Right atrium auricular region (tissue), 2 donors: ENCODE results near the gene MBD3L4. TPM values are rescaled to one million over a fixed set of nuclear protein-coding genes. Genes with fewer than 3 reads are reported as not detected.

Experiments used
- DNase-seq: peaks from one replicate; pipeline ENCODE4 v3.0.0-alpha.2; 2019; ENCODE audit warnings: low spot score
- H3K27ac ChIP-seq, 2 donors: fragments of 200-600 bp; sonication (generic); 1 replicate in 1 of 2; 2 replicates in 1 of 2; pipeline ENCODE4 v1.5.1; 2016 to 2019
- H3K27me3 ChIP-seq, 2 donors: fragments of 200-600 bp; sonication (generic); one replicate each; pipeline versions ENCODE4 v1.5.1 to v1.6.0; 2017 to 2019
- H3K36me3 ChIP-seq: fragments of 200-600 bp; sonication (generic); one replicate; pipeline ENCODE4 v1.5.1; 2016
- H3K4me1 ChIP-seq, 2 donors: fragments of 200-600 bp; sonication (generic); one replicate each; pipeline versions ENCODE4 v1.5.1 to v1.6.0; 2017 to 2019
- H3K4me3 ChIP-seq, 2 donors: fragments of 200-600 bp; sonication (generic); 1 replicate in 1 of 2; 2 replicates in 1 of 2; pipeline ENCODE4 v1.5.1; 2017 to 2019; ENCODE audit warnings: mild to moderate bottlenecking in 1 of 2, moderate library complexity in 1 of 2
- H3K9me3 ChIP-seq, 2 donors: fragments of 200-600 bp; sonication (generic); one replicate each; pipeline ENCODE4 v1.5.1; 2019
- CTCF ChIP-seq, 2 donors: fragments of 200-600 bp; sonication (generic); IDR thresholded peaks; one replicate each; pipeline ENCODE4 v1.5.1; 2019; ENCODE audit warnings: antibody characterized with exemption in 2 of 2
- total RNA-seq, 2 donors: library from RNA; depleted of rRNA; stranded (reverse); fragments of >200 nt; gene quantifications; one replicate each; pipeline ENCODE4 v1.1.0, GENCODE V29; 2016

Gene MBD3L4
- total RNA-seq, 2 donors from 2014 or later = not detected

- Histone ChIP-seq H3K36me3 (no peaks in the 10 kb centered on the region), H3K27me3 (no peaks in the 10 kb centered on the region), H3K4me3 (no peak overlapping the region), H3K4me1 (no peaks in the 10 kb centered on the region), H3K9me3 (no peaks in the 10 kb centered on the region), H3K27ac (no peak overlapping the region)
- DNase-seq = no peak
- no peak for TF ChIP-seq CTCF (IDR thresholded peaks at IDR 0.05)
Measured at GRCh38 chr19:7006135-7006704, 33.8 kb downstream of the MBD3L4 start.

GRCh38 chr19:7004313-7004931 lies 35.6 kb downstream of the MBD3L4 start:
- Histone ChIP-seq H3K36me3 (no peaks in the 10 kb centered on the region), H3K27ac (no peak overlapping the region), H3K27me3 (no peaks in the 10 kb centered on the region), H3K9me3 (no peaks in the 10 kb centered on the region), H3K4me1 (no peaks in the 10 kb centered on the region), H3K4me3 (no peak overlapping the region)
- DNase-seq = no peak
- no peak for TF ChIP-seq CTCF (IDR thresholded peaks at IDR 0.05)

- Histone ChIP-seq H3K27me3 (no peaks in the 10 kb centered on the region), H3K36me3 (no peaks in the 10 kb centered on the region), H3K9me3 (no peaks in the 10 kb centered on the region), H3K4me3 (no peak overlapping the region), H3K27ac (no peak overlapping the region), H3K4me1 (no peaks in the 10 kb centered on the region)
- no peak for TF ChIP-seq CTCF (IDR thresholded peaks at IDR 0.05)
- DNase-seq = no peak
Measured at GRCh38 chr19:7000816-7001215, 39.2 kb downstream of the MBD3L4 start.

DNA sequence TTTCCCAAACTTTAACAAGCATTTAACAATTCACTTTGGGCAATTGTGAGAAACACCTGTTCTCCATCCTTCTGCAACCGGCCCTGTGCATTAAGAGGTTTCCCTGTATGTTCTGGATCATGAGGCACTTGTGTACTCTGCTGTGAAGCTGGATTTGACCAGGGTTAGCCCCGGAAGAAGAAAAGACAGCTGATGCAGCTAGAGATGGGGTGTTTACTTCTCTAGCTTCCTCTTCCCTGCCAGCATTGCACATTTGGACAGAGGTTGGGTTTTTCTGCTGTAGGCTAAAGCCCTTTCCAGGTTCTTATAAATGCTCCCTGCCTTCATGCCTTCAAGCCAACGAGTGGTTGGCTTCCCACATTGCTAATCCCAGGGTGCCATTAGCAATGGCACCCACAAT lies 39.6 kb downstream of the MBD3L4 start:
- Histone ChIP-seq H3K36me3 (no peaks in the 10 kb centered on the region), H3K9me3 (no peaks in the 10 kb centered on the region), H3K4me1 (no peaks in the 10 kb centered on the region), H3K27ac (no peak overlapping the region), H3K4me3 (no peak overlapping the region), H3K27me3 (no peaks in the 10 kb centered on the region)
- no peak for TF ChIP-seq CTCF (IDR thresholded peaks at IDR 0.05)
- no peak for DNase-seq

GRCh38 chr19:6999933-7000332 lies 40.0 kb downstream of the MBD3L4 start:
- no peaks in the 10 kb centered on the region for H3K36me3 ChIP-seq
- H3K27me3 ChIP-seq = no peaks in the 10 kb centered on the region
- no peak for TF ChIP-seq CTCF (IDR thresholded peaks at IDR 0.05)
- no peaks in the 10 kb centered on the region for H3K4me1 ChIP-seq
- no peak overlapping the region for H3K4me3 ChIP-seq
- H3K27ac ChIP-seq = no peak overlapping the region
- H3K9me3 ChIP-seq = no peaks in the 10 kb centered on the region
- DNase-seq = no peak
